HG02884 (cell line): Measurements from ENCODE around the gene UVRAG.

Experiments used
- ATAC-seq: cut with Tn5 transposase; IDR thresholded peaks from one replicate; pipeline ENCODE4 v1.9.1; 2021; ENCODE audit warnings: mild to moderate bottlenecking, moderate library complexity; ENCODE audit not compliant: unreplicated experiment

Gene UVRAG

GRCh38 chr11:75802913-75803820 is 11.8 kb upstream of the UVRAG start:
- peak; percentile 63 for ATAC-seq

GRCh38 chr11:75809111-75809510 is 5.9 kb upstream of the UVRAG start:
- ATAC-seq = no peak

GRCh38 chr11:75809991-75810390 is 5.0 kb upstream of the UVRAG start:
- ATAC-seq = no peak

- ATAC-seq = no peak
These were observed 4.2 kb upstream of the UVRAG start for GRCh38 chr11:75810637-75811390.

GRCh38 chr11:75811485-75811884 is 3.5 kb upstream of the UVRAG start:
- no peak for ATAC-seq

GRCh38 chr11:75812542-75813040 is 2.4 kb upstream of the UVRAG start:
- no peak for ATAC-seq

GRCh38 chr11:75813124-75813523 is 1.9 kb upstream of the UVRAG start:
- ATAC-seq = no peak

- no peak for ATAC-seq
These were observed 1.4 kb upstream of the UVRAG start for GRCh38 chr11:75813622-75814039.

- peak; percentile 20 for ATAC-seq
These were observed 690 bp upstream of the UVRAG start for GRCh38 chr11:75814363-75814676.

- peak; percentile 8 for ATAC-seq
These were observed 547 bp downstream of the UVRAG start for GRCh38 chr11:75815345-75816168.

- no peak for ATAC-seq
These were observed 1.7 kb downstream of the UVRAG start for GRCh38 chr11:75816561-75817239.

- ATAC-seq = no peak
These were observed 5.6 kb downstream of the UVRAG start for GRCh38 chr11:75820645-75821044.

GRCh38 chr11:75821202-75821601 is 6.2 kb downstream of the UVRAG start:
- no peak for ATAC-seq

GRCh38 chr11:75822541-75822940 is 7.5 kb downstream of the UVRAG start:
- no peak for ATAC-seq

GRCh38 chr11:75823415-75823814 is 8.4 kb downstream of the UVRAG start:
- ATAC-seq = no peak

GRCh38 chr11:75823946-75824345 is 8.9 kb downstream of the UVRAG start:
- no peak for ATAC-seq

- no peak for ATAC-seq
These were observed 11.6 kb downstream of the UVRAG start for GRCh38 chr11:75826461-75827230.

GRCh38 chr11:75827562-75827961 is 12.6 kb downstream of the UVRAG start:
- ATAC-seq = no peak

- ATAC-seq = no peak
These were observed 17.0 kb downstream of the UVRAG start for GRCh38 chr11:75831915-75832502.
